ENCODE measurements around the gene DNAH10.

DNA sequence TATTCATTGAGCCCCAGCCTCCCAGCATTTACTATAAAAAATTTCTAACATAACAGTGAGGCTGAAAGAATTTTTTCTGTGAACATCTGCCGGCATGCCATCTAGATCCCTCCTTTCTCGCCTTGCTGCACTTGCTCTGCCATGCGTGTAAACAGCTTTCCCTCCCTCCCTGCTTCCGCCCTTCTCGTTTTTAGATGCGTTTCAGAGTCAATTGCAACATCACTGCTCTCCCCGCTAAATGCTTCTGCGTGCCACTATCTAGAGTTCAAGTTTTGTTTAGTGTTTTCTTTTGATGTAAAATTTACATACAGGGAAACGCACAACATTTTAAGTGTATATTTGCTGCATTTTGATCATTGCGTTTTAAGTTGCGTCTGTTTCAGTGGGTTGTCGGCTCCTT, 126.9 kb downstream of the DNAH10 start:
- no peak for TF ChIP-seq CTCF (conservative IDR thresholded peaks at IDR 0.05; ENCODE audit: low read depth, low read length)
- no peak for TF ChIP-seq POLR2A (IDR thresholded peaks at IDR 0.05; ENCODE audit: low read depth, low read length)
- TF ChIP-seq BHLHE40 (IDR thresholded peaks at IDR 0.05; ENCODE audit: low read depth, low read length): no peak
- TF ChIP-seq CHD1 (IDR thresholded peaks at IDR 0.05; ENCODE audit: low read depth, low read length): no peak
- TF ChIP-seq RFX5 (IDR thresholded peaks at IDR 0.05; ENCODE audit: low read depth, low read length): no peak
- TF ChIP-seq CEBPB (IDR thresholded peaks at IDR 0.05; ENCODE audit: low read depth, low read length): peak; percentile 42; the same call in 1 of the 2 replicates
- TF ChIP-seq USF2 (IDR thresholded peaks at IDR 0.05; ENCODE audit: low read depth, low read length): no peak
- no peak for TF ChIP-seq RAD21 (IDR thresholded peaks at IDR 0.05; ENCODE audit: low read length)
- TF ChIP-seq FOS (IDR thresholded peaks at IDR 0.05; ENCODE audit: low read depth, low read length): no peak
- no peak for TF ChIP-seq MAFK (IDR thresholded peaks at IDR 0.05; ENCODE audit: low read depth, low read length)
- no peak for TF ChIP-seq NFE2L2 (IDR thresholded peaks at IDR 0.05; ENCODE audit: low read depth, low read length)
- no peak for TF ChIP-seq SMC3 (IDR thresholded peaks at IDR 0.05; ENCODE audit: low read depth, low read length)
- TF ChIP-seq MXI1 (IDR thresholded peaks at IDR 0.05; ENCODE audit: borderline replicate concordance, low read depth, low read length): no peak
